Fibroblast of the aortic adventitia (primary cell): Measurements from ENCODE around the gene HNRNPUL1. TPM values are rescaled to one million over a fixed set of nuclear protein-coding genes. Genes with fewer than 3 reads are reported as not detected.

ENCODE experiments used
- DNase-seq: peaks from one replicate; pipeline ENCODE4 v3.0.0-alpha.2; 2010; ENCODE audit warnings: low read depth
- H3K4me3 ChIP-seq: 2 replicates; pipeline ENCODE4 v1.5.1; 2011; ENCODE audit warnings: low read depth, mild to moderate bottlenecking, control low read depth, low read length, moderate library complexity
- total RNA-seq: library from RNA; depleted of rRNA; stranded (reverse); fragments of >200 nt; gene quantifications from 2 replicates; pipeline ENCODE4 v1.2.3, GENCODE V29; 2012; ENCODE audit warnings: low replicate concordance
- TF ChIP-seq, protein P1 (sequence below): IDR thresholded peaks from 2 replicates; pipeline ENCODE4 v1.5.1; 2011; ENCODE audit warnings: mild to moderate bottlenecking, low read length, control low read depth, inconsistent platforms; ENCODE audit not compliant: insufficient read depth

HNRNPUL1 gene
- total RNA-seq, 1 donor, result 108 TPM

DNA sequence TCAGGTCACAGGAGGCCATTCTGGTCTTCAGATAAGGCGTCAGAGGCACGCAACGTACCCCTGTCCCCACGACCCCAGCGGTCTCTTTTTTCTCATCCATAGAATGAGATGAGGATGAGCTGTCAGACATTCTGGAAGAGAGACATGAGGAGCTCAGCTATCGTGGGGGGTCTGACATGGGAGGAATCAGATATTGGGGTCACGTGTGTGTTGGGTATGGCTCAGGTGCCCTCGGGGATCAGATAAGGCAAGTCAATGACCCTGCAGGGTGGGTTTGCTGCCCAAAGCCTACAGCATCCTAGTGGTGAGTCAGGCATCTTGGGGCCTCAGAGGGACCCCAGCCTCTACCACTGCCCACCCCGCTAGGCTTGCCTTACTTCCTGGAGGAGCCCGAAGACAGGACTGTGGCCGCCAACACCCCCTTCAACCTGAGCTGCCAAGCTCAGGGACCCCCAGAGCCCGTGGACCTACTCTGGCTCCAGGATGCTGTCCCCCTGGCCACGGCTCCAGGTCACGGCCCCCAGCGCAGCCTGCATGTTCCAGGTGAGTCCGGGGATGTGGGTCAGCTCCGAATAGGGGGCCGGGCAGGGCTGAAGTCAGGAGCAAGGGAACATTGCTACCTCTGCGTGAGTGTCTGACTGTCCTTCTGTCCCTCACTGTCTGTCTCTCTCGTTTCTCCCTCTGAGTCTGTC, 42.5 kb upstream of the HNRNPUL1 start:
- H3K4me3 ChIP-seq, result peak overlapping the region; percentile 94
- no peak for DNase-seq
- TF ChIP-seq, protein P1, sequence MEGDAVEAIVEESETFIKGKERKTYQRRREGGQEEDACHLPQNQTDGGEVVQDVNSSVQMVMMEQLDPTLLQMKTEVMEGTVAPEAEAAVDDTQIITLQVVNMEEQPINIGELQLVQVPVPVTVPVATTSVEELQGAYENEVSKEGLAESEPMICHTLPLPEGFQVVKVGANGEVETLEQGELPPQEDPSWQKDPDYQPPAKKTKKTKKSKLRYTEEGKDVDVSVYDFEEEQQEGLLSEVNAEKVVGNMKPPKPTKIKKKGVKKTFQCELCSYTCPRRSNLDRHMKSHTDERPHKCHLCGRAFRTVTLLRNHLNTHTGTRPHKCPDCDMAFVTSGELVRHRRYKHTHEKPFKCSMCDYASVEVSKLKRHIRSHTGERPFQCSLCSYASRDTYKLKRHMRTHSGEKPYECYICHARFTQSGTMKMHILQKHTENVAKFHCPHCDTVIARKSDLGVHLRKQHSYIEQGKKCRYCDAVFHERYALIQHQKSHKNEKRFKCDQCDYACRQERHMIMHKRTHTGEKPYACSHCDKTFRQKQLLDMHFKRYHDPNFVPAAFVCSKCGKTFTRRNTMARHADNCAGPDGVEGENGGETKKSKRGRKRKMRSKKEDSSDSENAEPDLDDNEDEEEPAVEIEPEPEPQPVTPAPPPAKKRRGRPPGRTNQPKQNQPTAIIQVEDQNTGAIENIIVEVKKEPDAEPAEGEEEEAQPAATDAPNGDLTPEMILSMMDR, result no peak

DNA sequence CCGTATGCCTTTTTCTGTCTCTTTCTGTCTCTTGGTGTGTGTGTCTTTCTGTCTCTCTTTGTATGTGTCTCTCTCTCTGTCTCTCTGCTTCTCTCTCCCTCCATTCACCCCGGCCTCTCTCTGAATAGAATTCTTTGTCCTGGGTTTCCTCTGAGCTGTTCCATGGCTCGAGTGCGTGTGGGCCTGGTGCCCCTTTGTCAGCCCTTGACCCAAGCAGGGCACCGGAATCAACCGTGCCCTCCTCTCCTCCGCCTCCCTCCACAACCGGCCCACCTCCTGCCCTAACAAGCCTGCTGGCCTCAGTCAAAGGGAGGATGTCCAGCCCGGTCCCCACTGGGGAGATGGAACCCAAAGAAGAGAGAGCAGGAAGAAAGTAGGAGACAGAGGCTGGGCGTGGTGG, 41.9 kb upstream of the HNRNPUL1 start:
- peak overlapping the region; percentile 22 for H3K4me3 ChIP-seq
- DNase-seq, result no peak
- TF ChIP-seq, protein P1, result no peak

- DNase-seq, result peak; percentile 77
- TF ChIP-seq, protein P1, result no peak
- peak overlapping the region; percentile 50 for H3K4me3 ChIP-seq
These were observed 40.5 kb upstream of the HNRNPUL1 start for GRCh38 chr19:41223431-41224234.

- no peak overlapping the region for H3K4me3 ChIP-seq
- TF ChIP-seq, protein P1, result no peak
- no peak for DNase-seq
These were observed 39.5 kb upstream of the HNRNPUL1 start for GRCh38 chr19:41224632-41225031.

- TF ChIP-seq, protein P1, result no peak
- H3K4me3 ChIP-seq, result peak overlapping the region; percentile 57
- peak; percentile 99 for DNase-seq
These were observed 38.7 kb upstream of the HNRNPUL1 start for GRCh38 chr19:41225238-41226052.

GRCh38 chr19:41226053-41226873, 37.9 kb upstream of the HNRNPUL1 start:
- TF ChIP-seq, protein P1, result peak; percentile 4

More at GRCh38 chr19:41226053-41226873, 37.9 kb upstream of the HNRNPUL1 start:
- DNase-seq, result peak; percentile 80
- peak overlapping the region; percentile 57 for H3K4me3 ChIP-seq
